H1 (cell line): ENCODE results near the gene MFRP. TPM values are rescaled to one million over a fixed set of nuclear protein-coding genes. Genes with fewer than 3 reads are reported as not detected.

Source experiments
- CHD7 ChIP-seq: fragments of 300-600 bp; sonication (generic); IDR thresholded peaks from 2 replicates; pipeline ENCODE4 v1.7.1; 2012; ENCODE audit warnings: low read length, moderate library complexity, mild to moderate bottlenecking, inconsistent platforms; ENCODE audit not compliant: insufficient replicate concordance
- SAP30 ChIP-seq: fragments of 300-600 bp; sonication (generic); IDR thresholded peaks from 2 replicates; pipeline ENCODE4 v1.7.1; 2012; ENCODE audit warnings: low read length, moderate library complexity, mild to moderate bottlenecking, inconsistent platforms; ENCODE audit not compliant: insufficient read depth, insufficient replicate concordance
- polyA plus RNA-seq, 7 experiments: library from polyadenylated mRNA; depleted of rRNA in 3 of 7; stranded (reverse) in 5 of 7; unstranded in 2 of 7; fragments of >200 nt in 5 of 7; fragments of 200-250 nt in 2 of 7; gene quantifications; 1 replicate in 5 of 7; 2 replicates in 1 of 7; 4 replicates in 1 of 7; pipeline versions ENCODE4 v1.2.1 to v1.2.3, GENCODE V29; 2011 to 2013; ENCODE audit warnings: missing spikeins in 2 of 7, mixed read lengths in 2 of 7
- total RNA-seq: library from RNA; stranded (reverse); fragmentation: NEBNext Ultra II Directional; extraction: Animal tissue kit (Norgen Biotek cat#: 25700); gene quantifications from 2 replicates; pipeline ENCODE4 v1.2.1, GENCODE V29; 2021

MFRP gene
- total and polyA plus RNA-seq, 2 of the 8 experiments (the other 6 are each of a cell fraction or from before 2014, with no cell fraction given), result 0.02 TPM; not detected in 1

GRCh38 chr11:119375337-119376196 lies 29.1 kb upstream of the MFRP start (continued):
- TF ChIP-seq CHD7 (no peak), SAP30 (no peak)
